DMS153 (cell line): Measurements from ENCODE around the gene SLC16A3.
"Not testable (repeated sequence)": the region's sequence is repeated elsewhere in the genome, so short reads cannot be mapped to it uniquely, and the experiment has no call there.

Source experiments
- DNase-seq: peaks from one replicate; lab custom pipeline; 2025; lab: John Stamatoyannopoulos, UW

The SLC16A3 gene

DNA sequence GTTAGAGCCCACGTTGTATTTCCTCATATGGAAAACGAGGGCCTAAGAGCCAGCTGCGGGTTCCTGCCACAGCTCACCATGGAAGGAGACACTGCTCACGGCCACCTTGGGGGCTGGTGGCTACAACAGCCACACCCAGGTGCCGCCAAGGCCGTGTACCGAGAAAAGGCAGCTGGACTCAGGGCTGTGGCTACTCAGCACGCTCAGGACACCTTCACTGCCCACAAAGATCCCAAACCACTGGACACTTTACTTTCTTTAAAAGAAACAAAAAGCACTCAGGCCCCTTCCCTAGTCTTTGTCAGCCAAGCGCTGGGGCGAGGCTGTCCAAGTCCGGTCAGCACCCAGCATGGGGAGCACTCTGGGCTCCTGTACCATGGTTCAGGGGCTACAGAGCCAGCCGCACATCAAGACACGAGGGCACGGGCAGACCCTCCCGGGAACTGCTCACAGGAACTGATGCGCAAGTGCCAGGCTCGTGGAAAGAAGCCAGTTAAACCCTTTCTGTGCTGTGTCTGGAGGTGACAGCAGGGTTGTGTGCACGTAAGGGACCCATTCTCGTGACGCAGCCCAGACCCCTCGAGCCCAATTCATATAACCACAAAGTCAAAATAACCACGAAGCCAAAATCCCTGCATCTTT is 18.5 kb downstream of the SLC16A3 start:
- no peak for DNase-seq

DNA sequence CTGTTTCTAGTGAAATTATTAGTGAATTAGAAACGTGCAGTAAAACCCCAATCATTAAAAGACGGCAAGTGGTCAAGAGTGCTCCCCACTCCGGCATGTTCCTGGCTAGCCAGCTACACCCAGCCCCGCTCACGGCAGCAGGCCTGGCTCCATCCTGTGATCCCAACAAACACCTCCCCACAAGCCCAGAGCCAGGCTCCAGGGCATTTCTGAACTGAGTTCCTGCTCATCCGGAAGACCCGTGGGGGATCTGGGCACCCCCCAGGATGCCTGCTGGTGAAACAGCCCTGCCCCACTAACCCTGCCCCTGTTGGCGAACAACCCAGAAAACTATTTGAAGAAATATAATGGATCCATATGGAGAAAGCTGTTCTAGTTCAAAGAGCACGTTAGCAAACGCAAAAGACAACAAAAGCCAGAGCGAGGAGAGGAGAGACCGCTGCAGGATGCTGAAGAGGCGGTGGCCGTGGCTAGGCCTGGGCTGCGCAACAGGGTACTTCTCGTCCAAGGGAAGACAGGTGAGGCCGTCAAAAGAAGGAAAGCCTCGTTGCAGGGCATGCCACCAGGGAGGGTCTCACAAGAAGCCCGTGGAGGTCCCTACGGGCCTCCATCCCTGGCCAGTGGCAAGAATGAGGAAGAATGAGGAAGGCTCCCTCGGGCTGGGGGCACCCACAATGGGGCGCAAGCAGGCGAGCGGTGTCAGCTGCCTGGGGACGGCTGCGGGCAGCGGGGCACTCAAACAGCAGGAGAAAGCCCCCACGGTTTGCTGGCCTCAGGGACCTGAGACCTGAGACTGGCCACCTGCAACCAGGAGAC is 19.2 kb downstream of the SLC16A3 start:
- no peak for DNase-seq

DNA sequence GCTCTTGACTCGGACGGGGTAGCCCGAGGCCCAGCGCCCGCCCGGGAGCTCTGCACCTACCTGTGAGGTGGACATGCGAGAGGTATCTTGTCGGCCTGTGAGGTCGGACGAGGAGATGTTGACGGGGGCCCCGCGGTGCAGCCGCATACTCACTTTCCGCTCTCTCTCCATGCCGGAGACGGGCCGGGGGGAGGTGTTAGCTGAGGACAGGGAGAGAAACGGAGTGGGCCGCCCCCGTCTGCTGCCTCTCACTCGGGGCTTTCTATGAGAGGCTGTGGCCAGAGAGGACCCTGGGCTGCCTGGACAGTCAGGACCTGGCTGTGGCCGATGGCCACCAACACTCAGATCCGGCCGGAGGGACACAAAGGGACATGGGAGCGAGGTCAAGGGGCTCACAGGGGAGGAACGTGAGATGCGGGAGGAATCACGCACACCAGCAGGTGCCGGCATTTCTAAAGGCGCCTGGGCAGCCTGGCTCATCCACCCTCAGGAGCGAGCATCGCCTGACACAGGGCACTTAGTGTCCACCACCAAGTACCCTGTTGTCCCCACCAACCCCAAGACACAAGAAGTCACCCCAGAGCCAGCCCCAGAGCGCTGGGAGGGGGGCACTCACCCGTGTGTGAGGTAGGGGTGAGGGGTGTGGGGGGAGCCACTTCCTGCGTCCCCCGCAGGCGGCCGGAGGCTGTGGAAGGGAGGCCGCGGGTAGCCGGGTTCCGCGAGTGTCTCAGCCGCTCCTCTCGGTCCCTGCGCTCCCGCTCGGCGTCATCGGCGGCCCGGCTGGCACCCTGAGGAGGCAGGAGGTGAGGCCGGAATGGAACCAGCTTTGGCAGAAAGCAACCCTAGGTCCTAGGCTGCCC is 20.2 kb downstream of the SLC16A3 start:
- DNase-seq, result no peak

DNA sequence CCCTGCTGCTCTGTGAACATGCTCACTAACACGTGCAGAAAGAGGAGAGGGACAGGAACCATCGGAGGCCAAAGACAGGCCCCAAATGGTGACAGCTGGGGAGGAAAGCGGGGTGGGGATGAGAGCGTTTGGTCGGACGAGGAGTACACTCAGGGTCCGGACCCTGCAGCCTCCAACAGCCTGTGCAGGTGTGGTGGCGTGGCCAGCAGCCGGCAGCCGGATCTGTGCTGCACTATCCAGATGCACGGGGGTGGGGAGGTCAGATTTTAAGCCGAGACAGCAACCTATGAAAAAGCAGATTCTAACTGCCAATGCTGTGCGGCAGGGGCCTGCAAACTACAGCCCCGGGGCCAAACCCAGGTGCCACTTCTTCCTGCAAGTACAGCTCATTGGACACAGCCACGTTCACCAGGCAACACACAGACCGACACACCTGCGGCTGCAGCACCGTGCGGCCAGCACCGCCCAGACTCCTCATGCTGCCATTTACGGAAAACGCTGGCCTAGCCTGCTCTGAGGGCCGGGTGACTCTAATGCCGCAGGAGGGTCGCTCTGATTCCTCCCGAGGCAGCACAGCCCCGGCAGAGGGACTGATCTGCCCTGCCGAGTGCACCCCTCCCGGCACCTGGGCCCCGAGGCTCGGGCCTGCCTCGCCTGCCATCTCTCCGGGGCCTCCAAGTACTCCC is 21.2 kb downstream of the SLC16A3 start:
- DNase-seq, result no peak

DNA sequence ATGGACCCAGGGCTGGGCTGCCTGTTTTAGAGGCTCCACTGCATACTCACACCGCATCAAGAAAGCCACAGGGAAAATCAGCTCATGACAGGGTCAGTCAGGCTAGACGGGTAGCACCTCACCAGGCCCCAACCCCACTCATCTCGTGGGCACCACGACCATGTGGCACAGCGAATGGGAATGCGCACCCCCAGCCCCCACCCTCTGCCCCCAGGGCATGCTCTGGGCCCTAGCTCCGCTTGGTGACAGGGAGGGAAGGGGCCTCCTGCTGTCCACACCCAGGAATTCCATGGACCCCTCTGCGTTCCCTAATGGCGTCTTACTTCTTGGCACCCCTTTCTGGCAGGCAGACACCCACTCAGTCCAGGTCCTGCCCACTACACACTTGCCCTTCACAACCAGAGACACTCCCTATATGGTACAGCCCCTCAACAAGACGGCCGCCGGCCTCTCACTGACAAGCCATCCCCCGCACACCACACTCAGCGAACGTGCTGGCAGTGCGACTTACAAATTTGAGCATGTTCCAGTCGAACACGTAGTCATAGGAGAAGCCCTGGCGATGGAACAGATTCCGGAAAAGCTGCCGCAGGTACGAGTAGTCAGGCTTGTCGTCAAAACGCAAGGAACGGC is 22.1 kb downstream of the SLC16A3 start:
- DNase-seq, result no peak

DNA sequence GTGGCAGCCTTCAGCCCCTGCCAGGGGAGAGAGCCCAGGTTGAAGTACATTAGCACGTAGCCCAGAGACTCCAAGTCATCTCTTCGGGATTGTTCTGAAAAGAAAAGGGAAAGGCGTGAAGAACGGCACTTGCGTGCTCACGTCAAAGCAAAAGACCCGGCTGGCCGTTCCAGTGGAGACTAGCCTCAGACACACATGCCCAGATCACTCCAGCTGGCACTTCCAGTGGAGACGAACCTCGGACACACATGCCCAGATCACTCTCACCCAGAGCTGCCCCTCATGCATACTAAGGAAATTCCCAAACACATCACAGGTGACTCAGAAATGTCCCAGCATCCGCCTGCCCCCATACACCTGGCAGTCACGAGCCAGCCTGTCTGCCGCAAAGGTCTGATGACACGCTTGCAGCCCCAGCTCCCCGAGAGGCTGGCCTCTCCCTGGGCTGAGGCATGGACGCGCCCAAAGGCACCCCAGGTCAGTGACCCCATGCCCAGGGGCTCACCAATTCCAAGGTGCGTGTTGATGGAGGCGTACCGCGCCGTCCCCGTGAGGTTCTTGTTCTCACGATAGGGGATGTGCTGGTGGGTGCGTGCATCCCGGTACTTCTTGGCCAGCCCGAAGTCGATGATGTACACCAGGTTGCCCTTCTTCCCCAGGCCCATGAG is 23.8 kb downstream of the SLC16A3 start:
- DNase-seq, result no peak

DNA sequence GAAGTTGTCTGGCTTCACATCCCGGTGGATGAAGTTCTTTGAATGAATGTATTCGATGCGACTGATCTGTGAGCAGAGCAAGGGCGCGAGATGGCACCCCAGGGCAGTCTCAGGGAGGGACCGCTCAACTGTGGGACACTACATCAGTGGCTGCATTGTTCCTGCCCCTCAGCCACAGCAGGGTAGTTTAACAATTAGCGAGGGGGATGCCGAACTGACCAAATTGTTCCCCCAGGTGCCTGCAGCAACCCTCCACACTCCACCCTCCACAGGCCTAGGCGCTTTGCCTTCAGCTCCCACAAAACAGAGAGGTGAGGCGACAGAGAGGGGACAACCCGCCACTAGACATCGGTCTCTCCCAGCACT is 24.3 kb downstream of the SLC16A3 start:
- DNase-seq, result no peak

DNA sequence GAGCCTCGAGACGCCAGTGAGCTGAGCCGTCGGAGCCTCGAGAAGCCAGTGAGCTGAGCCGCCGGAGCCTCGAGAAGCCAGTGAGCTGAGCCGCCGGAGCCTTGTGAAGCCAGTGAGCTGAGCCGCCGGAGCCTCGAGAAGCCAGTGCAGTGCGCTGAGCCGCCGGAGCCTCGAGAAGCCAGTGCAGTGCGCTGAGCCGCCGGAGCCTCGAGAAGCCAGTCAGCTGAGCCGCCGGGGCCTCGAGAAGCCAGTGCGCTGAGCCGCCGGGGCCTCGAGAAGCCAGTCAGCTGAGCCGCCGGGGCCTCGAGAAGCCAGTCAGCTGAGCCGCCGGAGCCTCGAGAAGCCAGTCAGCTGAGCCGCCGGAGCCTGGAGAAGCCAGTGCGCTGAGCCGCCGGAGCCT is 25.3 kb downstream of the SLC16A3 start:
- DNase-seq, result not testable (repeated sequence)

DNA sequence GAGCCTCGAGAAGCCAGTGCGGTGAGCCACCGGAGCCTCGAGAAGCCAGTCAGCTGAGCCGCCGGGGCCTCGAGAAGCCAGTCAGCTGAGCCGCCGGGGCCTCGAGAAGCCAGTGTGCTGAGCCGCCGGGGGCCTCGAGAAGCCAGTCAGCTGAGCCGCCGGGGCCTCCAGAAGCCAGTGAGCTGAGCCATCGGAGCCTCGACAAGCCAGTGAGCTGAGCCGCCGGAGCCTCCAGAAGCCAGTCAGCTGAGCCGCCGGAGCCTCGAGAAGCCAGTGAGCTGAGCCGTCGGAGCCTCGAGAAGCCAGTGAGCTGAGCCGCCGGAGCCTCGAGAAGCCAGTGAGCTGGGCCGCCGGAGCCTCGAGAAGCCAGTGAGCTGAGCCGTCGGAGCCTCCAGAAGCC is 25.9 kb downstream of the SLC16A3 start:
- DNase-seq, result not testable (repeated sequence)

DNA sequence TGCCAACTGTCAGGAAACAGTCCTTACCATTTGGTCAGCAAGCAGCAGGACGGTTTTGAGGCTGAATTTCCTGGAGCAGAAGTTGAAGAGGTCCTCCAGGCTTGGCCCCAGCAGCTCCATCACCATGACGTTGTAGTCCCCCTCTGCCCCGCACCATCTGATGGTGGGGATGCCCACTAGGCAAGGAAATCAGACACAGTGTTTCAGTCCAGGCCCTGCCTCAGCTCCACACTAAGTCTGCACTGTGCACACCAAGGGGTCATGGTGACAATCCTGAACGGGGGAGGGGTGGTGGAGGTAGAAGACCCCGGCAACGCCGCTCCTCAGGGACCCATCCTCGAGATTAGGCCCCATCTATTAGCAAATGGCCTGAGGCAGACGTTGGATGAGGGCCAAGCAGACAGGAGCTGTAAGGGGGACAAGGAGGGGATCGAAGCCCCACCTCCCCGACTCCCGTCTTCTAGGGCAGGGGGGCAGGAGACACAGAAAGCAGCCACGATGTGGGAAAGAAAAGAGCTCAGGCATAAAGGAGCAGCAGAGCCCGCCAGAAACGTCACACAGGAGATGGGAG is 26.6 kb downstream of the SLC16A3 start:
- DNase-seq, result no peak

DNA sequence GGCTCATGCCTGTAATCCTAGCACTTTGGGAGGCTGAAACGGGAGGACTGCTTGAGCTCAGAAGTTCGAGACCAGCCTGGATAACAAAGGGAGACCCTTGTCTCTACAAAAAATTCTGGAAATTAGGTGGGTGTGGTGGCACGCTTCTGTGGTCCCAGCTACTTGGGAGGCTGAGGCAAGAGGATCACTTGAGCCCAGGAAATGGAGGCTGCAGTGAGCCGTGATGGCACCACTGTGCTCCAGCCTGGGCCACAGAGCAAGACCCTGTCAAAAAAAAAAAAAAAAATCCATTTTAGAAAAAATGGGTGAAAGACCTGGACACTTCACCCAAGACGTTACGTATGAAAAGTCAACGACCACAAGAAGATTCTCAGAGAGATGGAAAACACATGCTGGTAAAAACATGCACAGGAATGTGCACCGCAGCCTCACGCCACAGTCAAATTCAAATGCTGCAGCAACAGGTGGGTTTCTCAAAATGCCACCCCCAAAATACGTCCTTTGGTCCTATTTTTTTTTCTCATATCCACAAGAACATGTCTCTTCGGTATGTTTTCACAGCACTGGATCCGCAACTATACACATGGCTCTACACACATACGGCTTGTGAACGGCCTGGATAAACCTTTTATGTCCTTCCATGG is 27.5 kb downstream of the SLC16A3 start:
- no peak for DNase-seq

DNA sequence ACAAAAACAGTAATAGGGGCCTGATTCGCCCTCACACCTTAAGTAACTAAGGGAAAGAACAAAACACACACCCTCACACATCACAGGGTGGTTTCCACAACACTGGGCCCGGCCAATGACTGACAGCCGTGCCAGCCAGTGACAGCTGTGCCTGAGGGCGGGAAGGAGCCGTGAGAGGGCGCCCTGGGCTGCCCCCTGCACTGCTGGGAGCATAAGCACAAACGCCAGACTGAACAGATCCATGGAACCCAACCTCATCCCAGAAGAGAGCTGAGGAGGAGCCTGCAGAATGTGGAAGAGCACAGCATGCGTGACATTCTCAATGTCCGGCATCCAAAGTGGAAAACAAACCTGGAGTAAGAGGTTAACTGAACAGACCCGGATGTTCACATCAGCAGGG is 28.6 kb downstream of the SLC16A3 start:
- DNase-seq, result no peak

DNA sequence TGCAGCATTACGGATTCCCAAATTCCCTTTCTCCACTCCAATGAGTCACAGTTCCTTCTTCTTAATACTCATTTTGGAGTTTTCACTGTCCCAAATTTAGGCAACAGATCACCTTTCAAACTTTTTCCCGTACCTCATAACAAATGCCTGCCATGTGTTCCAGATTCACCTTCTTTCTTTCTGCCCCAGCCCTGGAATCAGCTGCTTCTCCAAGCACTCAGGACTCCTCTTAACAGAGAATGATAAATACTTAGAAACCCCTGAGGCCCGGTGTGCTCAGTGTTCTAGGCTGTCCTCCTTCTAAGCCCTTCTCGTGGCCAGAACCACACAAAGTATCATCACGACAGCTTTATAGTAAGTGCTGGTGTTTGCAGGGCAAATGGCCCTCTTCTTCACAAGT is 29.7 kb downstream of the SLC16A3 start:
- no peak for DNase-seq

DNA sequence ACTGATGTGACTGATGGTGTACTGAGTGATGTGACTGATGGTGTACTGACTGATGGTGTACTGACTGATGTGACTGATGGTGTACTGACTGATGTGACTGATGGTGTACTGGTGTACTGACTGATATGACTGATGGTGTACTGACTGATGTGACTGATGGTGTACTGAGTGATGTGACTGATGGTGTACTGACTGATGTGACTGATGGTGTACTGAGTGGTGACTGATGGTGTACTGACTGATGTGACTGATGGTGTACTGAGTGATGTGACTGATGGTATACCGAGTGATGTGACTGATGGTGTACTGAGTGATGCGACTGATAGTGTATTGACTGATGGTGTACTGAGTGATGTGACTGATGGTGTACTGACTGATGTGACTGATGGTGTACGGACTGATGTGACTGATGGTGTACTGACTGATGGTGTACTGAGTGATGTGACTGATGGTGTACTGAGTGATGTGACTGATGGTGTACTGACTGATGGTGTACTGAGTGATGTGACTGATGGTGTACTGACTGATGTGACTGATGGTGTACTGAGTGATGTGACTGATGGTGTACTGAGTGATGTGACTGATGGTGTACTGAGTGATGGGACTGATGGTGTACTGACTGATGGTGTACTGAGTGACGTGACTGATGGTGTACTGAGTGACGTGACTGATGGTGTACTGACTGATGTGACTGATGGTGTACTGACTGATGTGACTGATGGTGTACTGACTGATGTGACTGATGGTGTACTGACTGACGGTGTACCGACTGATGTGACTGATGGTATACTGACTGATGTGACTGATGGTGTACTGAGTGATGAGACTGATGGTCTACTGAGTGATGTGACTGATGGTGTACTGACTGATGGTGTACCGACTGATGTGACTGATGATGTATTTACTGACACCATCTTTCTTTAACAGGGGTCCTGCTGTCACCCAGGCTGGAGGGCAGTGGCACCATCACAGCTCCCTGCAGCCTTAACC is 31.4 kb downstream of the SLC16A3 start:
- not testable (repeated sequence) for DNase-seq

DNA sequence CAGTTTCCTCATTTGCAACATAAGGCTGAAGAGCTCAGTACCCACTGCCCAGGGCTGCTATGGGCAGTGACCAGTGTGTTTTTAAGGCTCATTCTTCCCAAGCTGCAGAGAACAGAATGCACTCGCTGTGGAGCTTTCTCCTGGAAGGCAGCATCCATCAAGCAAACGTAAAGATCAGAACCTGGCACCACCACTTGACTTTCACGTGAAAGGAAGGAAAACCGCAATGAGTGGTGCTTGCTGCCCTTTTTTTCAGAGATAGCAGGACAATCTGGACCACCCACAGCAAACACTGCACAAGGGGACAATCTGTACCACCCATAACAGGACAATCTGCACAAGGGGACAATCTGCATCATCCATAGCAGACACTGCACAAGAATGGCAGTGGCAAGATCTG is 33.5 kb downstream of the SLC16A3 start:
- no peak for DNase-seq

DNA sequence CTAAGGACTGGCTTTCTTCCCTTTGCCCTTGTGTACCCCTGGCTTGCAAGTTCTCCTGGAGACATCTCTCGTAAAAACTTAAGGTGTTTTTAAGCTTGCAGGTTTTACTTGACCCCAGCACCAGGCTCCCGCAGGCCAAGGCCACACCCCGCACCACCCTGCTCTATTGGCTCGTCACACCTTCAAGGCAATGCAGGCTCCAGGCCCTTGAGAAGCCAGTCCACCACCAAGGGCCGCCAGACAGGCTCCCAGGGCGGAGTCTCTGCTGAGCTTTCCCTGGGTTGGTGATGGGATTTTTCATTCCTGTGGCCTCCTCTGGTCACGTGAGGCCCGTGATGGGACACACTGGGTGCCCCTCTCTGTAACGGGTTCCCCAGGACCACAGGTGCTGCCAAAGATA is 34.8 kb downstream of the SLC16A3 start:
- no peak for DNase-seq

DNA sequence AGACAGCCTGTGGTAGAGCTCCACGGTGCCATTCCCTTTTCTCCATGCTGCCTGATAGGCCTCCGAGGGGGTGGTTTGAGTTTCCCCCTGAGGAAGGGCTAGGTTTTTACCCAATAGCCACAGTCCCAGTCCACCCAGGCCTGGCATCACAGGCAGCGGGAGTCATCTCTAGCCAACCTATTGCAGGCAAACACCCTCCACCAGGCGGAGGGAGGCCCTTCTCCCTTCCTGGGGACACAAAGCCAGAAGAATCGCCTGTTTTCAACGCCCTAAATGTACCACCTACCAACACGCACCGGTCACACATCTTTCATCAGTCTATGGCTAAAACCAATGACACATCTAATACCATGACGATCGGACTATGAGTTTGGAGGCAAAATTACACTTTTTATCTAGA is 37.3 kb downstream of the SLC16A3 start:
- no peak for DNase-seq

DNA sequence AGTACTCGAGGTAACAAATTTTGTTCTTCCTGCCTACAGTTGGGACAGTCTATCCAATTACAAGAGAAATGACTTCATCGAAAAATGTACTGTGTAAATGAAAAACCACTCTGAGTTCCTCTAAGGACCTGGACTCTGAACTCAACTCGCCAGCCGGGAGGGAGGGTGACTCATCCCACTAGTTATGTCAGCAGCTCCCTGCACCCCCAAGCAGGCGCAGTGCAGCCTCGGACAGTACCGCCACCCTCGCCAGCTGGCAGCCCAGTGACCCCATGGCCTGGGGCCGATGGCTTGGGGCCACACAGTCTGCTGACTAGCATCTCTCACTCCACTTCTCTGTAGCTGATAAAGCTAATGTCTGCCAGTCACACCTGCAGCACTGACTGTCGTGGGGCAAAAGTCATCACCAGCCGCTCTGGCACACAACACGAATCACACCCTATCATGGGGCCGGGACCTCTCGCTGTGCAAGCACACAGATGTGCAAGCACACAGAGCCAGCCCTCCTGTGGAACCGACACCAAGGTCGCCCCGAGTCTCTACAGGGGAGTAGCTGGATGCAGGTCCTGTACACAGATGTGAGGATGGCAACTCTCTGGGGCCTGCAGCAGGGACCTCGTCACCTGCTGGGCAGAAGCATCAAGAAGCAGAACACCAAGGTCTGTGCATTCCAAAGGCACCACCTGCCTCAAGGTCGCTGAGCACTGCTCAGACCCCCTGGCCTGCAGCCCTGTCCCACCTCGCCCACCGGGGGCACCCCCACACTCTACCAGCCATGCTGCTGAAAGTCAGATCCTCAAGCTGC is 38.9 kb downstream of the SLC16A3 start:
- no peak for DNase-seq
